Measurements from ENCODE around the gene METAP1. TPM values are rescaled to one million over a fixed set of nuclear protein-coding genes. Genes with fewer than 3 reads are reported as not detected.

Gene METAP1
- total RNA-seq, 1 experiment from 2014 or later, result 112 TPM

DNA sequence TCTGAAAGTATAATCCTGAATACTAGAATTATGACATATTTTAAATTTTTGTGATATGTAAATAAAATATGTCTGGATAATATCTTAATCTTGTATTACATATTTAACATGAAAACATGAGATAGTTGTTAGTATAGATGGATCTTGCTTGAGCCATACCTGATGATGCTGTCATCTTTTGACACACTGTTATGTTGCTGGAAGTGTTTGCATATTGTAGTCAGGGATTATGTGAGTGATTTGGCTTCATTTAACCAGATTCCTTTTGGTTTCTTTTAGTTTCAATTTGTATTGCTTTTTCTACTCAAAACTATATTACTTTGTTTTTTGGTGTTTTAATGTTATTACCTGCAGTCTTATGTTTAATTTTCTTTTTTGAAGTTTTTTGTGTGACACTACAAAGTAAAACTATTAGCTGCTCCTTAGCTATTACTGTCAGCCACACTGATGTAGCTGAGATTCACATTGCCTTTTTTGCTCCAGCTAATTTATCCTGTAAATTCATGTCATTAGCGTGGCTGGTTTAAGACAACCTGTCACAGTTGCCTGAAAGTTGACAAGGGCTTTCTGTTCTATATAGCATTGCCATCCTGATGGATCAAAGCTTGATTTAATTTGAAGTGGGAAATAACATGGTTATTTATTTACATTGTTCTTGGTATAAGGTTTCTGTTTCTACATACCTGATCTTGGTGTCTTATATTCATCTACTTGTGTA lies 33.7 kb downstream of the METAP1 start:
- ATAC-seq, result no peak
- RAD21 ChIA-PET (ENCODE audit: low non-redundant PET in 1 of 2, low total read pairs in 2 of 2, uncharacterized antibody in 2 of 2, unreplicated experiment in 2 of 2), result no interaction called here
- BruUV-seq (replicated peaks), result no TSS peak
- H3K79me2 ChIP-seq (ENCODE audit: insufficient read depth, low read length), result peaks cover 100% of the 10 kb centered on the region
- no peaks in the 10 kb centered on the region for H3K27me3 ChIP-seq (ENCODE audit: insufficient read depth, low read length)
- H2AFZ ChIP-seq (ENCODE audit: low read depth, low read length, poor library complexity, severe bottlenecking), result no peak overlapping the region
- TF ChIP-seq EGR1 (IDR thresholded peaks at IDR 0.05; ENCODE audit: low read depth), result no peak
- TF ChIP-seq POLR2A (IDR thresholded peaks at IDR 0.05; ENCODE audit: borderline replicate concordance, extremely low read depth, insufficient read depth, insufficient read length), result no peak
- TF ChIP-seq, protein P1, sequence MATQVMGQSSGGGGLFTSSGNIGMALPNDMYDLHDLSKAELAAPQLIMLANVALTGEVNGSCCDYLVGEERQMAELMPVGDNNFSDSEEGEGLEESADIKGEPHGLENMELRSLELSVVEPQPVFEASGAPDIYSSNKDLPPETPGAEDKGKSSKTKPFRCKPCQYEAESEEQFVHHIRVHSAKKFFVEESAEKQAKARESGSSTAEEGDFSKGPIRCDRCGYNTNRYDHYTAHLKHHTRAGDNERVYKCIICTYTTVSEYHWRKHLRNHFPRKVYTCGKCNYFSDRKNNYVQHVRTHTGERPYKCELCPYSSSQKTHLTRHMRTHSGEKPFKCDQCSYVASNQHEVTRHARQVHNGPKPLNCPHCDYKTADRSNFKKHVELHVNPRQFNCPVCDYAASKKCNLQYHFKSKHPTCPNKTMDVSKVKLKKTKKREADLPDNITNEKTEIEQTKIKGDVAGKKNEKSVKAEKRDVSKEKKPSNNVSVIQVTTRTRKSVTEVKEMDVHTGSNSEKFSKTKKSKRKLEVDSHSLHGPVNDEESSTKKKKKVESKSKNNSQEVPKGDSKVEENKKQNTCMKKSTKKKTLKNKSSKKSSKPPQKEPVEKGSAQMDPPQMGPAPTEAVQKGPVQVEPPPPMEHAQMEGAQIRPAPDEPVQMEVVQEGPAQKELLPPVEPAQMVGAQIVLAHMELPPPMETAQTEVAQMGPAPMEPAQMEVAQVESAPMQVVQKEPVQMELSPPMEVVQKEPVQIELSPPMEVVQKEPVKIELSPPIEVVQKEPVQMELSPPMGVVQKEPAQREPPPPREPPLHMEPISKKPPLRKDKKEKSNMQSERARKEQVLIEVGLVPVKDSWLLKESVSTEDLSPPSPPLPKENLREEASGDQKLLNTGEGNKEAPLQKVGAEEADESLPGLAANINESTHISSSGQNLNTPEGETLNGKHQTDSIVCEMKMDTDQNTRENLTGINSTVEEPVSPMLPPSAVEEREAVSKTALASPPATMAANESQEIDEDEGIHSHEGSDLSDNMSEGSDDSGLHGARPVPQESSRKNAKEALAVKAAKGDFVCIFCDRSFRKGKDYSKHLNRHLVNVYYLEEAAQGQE (IDR thresholded peaks at IDR 0.05; ENCODE audit: low read depth), result no peak
- TF ChIP-seq CEBPB (IDR thresholded peaks at IDR 0.05; ENCODE audit: low read depth), result no peak
- TF ChIP-seq ELF1 (IDR thresholded peaks at IDR 0.05; ENCODE audit: borderline replicate concordance, low read depth), result no peak
- TF ChIP-seq, protein P2, sequence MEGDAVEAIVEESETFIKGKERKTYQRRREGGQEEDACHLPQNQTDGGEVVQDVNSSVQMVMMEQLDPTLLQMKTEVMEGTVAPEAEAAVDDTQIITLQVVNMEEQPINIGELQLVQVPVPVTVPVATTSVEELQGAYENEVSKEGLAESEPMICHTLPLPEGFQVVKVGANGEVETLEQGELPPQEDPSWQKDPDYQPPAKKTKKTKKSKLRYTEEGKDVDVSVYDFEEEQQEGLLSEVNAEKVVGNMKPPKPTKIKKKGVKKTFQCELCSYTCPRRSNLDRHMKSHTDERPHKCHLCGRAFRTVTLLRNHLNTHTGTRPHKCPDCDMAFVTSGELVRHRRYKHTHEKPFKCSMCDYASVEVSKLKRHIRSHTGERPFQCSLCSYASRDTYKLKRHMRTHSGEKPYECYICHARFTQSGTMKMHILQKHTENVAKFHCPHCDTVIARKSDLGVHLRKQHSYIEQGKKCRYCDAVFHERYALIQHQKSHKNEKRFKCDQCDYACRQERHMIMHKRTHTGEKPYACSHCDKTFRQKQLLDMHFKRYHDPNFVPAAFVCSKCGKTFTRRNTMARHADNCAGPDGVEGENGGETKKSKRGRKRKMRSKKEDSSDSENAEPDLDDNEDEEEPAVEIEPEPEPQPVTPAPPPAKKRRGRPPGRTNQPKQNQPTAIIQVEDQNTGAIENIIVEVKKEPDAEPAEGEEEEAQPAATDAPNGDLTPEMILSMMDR (IDR thresholded peaks at IDR 0.05 in 2 of 3, conservative IDR thresholded peaks at IDR 0.05 in 1 of 3; ENCODE audit: borderline replicate concordance in 1 of 3, insufficient read depth in 1 of 3, low read depth in 2 of 3, low read length in 2 of 3), result no peak
- TF ChIP-seq EZH2phosphoT487 (IDR thresholded peaks at IDR 0.05; ENCODE audit: borderline replicate concordance), result no peak
- TF ChIP-seq CBX3 (IDR thresholded peaks at IDR 0.05; ENCODE audit: low read depth), result no peak
- TF ChIP-seq SRF (IDR thresholded peaks at IDR 0.05; ENCODE audit: low read depth), result no peak
- TF ChIP-seq, protein P3, sequence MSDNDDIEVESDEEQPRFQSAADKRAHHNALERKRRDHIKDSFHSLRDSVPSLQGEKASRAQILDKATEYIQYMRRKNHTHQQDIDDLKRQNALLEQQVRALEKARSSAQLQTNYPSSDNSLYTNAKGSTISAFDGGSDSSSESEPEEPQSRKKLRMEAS (IDR thresholded peaks at IDR 0.05), result no peak
- no peak for TF ChIP-seq TCF7L2 (IDR thresholded peaks at IDR 0.05; ENCODE audit: borderline replicate concordance, extremely low read depth, insufficient read depth, insufficient read length)
- no peak for TF ChIP-seq EZH2 (IDR thresholded peaks at IDR 0.05)
- TF ChIP-seq ZNF274 (IDR thresholded peaks at IDR 0.05; ENCODE audit: low read depth, low read length), result no peak
- no peak for TF ChIP-seq FOSL1 (IDR thresholded peaks at IDR 0.05; ENCODE audit: low read depth)
- TF ChIP-seq YY1 (IDR thresholded peaks at IDR 0.05; ENCODE audit: extremely low read depth, insufficient replicate concordance, low read depth, low read length), result no peak
- no peak overlapping the region for H3K4me3 ChIP-seq (replicated peaks in 1 of 2; ENCODE audit: low read depth in 1 of 2, low read length in 2 of 2)
- H3K27ac ChIP-seq (ENCODE audit: low read depth, low read length), result no peak overlapping the region
- H3K9me2 ChIP-seq (ENCODE audit: insufficient read depth), result no peaks in the 10 kb centered on the region
- DNase-seq (ENCODE audit: low read depth, low spot score), result no peak
- 0 out of 4 replicates have a peak, but pooled peaks cover 2 to 7% of the 10 kb centered on the region in 2 experiments for H3K4me1 ChIP-seq (ENCODE audit: control insufficient read depth in 1 of 2, insufficient read depth in 2 of 2, low read length in 2 of 2)
- no peak overlapping the region for H3K9ac ChIP-seq (ENCODE audit: low read length)
- POLR2A ChIA-PET, result interaction anchor here (0.6 kb wide), 1 partner anchor 100 kb away, joined by 3 read pairs; the partner anchor contains the start of gene EIF4E
- no peak overlapping the region for H3K4me2 ChIP-seq (ENCODE audit: low read length)
- H3K36me3 ChIP-seq (ENCODE audit: control insufficient read depth in 1 of 2, insufficient read depth in 2 of 2, low read length in 2 of 2), result peaks cover 0 to 10% of the 10 kb centered on the region in 2 experiments; a peak in 1 of 4 replicates
- no peaks in the 10 kb centered on the region for H3K9me3 ChIP-seq (ENCODE audit: control insufficient read depth in 1 of 2, insufficient read depth in 1 of 2, low read depth in 1 of 2, low read length in 2 of 2)
- CTCF ChIA-PET, result no interaction called here
- peaks cover 21% of the 10 kb centered on the region; the same call in 1 of the 2 replicates for H4K20me1 ChIP-seq (ENCODE audit: insufficient read depth)
- intact Hi-C loops (cut with micrococcal nuclease), result no loop called here
